GM12878 (cell line): ENCODE data around the gene TRIM45. TPM values are rescaled to one million over a fixed set of nuclear protein-coding genes. Genes with fewer than 3 reads are reported as not detected.

Experiments
- ATAC-seq: fragments of 200-7000 bp; cut with Tn5 transposase; 3 replicates; pipeline ENCODE4 v1.9.1; 2020; ENCODE audit warnings: mild to moderate bottlenecking, moderate library complexity
- BruUV-seq: library from RNA; stranded (reverse); fragments of 400-500 nt; replicated peaks from 2 replicates; lab custom pipeline; 2021; lab: Mats Ljungman, UMichigan
- CTCF ChIA-PET: fragments of 300-600 bp; sonication (Branson Sonifier 250); formaldehyde crosslinking; extraction: SDS; loops from one replicate; lab custom pipeline; 2021; ENCODE audit warnings: inconsistent platforms; lab: Yijun Ruan, JAX
- POLR2A ChIA-PET: fragments of 350-600 bp; formaldehyde crosslinking; extraction: SDS; loops from one replicate; lab custom pipeline; 2021; ENCODE audit warnings: inconsistent platforms; lab: Charles Lee
- RAD21 ChIA-PET: fragments of 300-600 bp; sonication (Branson Sonifier 250); formaldehyde crosslinking; loops from one replicate; lab custom pipeline; 2023; ENCODE audit warnings: antibody characterized with exemption; ENCODE audit not compliant: unreplicated experiment; lab: Charles Lee
- SMC1A ChIA-PET: fragments of 300-600 bp; sonication (Branson Sonifier 250); formaldehyde crosslinking; loops from one replicate; lab custom pipeline; 2023; ENCODE audit not compliant: unreplicated experiment, uncharacterized antibody; lab: Charles Lee
- DNase-seq: peaks from one replicate; pipeline ENCODE4 v3.0.0-alpha.2; 2011; ENCODE audit warnings: low read depth, low spot score
- FAIRE-seq: peaks from 3 replicates; lab custom pipeline; 2011; peaks lifted over from hg19 to GRCh38; lab: Jason Lieb, UNC
- H2AFZ ChIP-seq: 2 replicates; pipeline ENCODE4 v1.6.0; 2011; ENCODE audit warnings: low read depth, low read length, control low read depth; ENCODE audit not compliant: control insufficient read depth
- H3K27ac ChIP-seq: 2 replicates; pipeline ENCODE4 v1.5.1; 2011; ENCODE audit warnings: control low read depth; ENCODE audit not compliant: control insufficient read depth, insufficient read depth
- H3K27me3 ChIP-seq, 2 experiments: replicated peaks in 1 of 2; 2 replicates each; pipeline versions ENCODE4 v1.6.0 to v1.6.1; 2011; ENCODE audit warnings: low read length in 1 of 2; ENCODE audit not compliant: control insufficient read depth in 2 of 2, insufficient read depth in 2 of 2
- H3K36me3 ChIP-seq, 2 experiments: 2 replicates each; pipeline ENCODE4 v1.5.1; 2011; ENCODE audit warnings: low read length in 1 of 2; ENCODE audit not compliant: control insufficient read depth in 2 of 2, insufficient read depth in 2 of 2
- H3K4me1 ChIP-seq: 2 replicates; pipeline ENCODE4 v1.6.1; 2011; ENCODE audit warnings: mild to moderate bottlenecking, low read length, moderate library complexity, mixed read lengths; ENCODE audit not compliant: control insufficient read depth, insufficient read depth
- H3K4me2 ChIP-seq: 2 replicates; pipeline ENCODE4 v1.6.0; 2011; ENCODE audit warnings: control low read depth; ENCODE audit not compliant: control insufficient read depth, insufficient read depth
- H3K4me3 ChIP-seq: fragments of 200-600 bp; sonication (generic); 2 replicates; pipeline ENCODE4 v1.5.1; 2016
- H3K79me2 ChIP-seq: 2 replicates; pipeline ENCODE4 v1.6.0; 2011; ENCODE audit warnings: low read length; ENCODE audit not compliant: control insufficient read depth, insufficient read depth
- H3K9ac ChIP-seq: 2 replicates; pipeline ENCODE4 v1.8.0; 2011; ENCODE audit warnings: low read length, control low read depth, mixed read lengths; ENCODE audit not compliant: control insufficient read depth, insufficient read depth
- H3K9me3 ChIP-seq: replicated peaks from 3 replicates; pipeline ENCODE4 v1.5.1; 2011; ENCODE audit warnings: mild to moderate bottlenecking, low read length; ENCODE audit not compliant: control insufficient read depth, insufficient read depth
- H4K20me1 ChIP-seq: 2 replicates; pipeline ENCODE4 v1.6.0; 2011; ENCODE audit not compliant: control insufficient read depth, insufficient read depth
- ATF7 ChIP-seq: fragments of 450-650 bp; IDR thresholded peaks from 2 replicates; pipeline ENCODE4 v1.6.1; 2016; ENCODE audit warnings: low read depth, mild to moderate bottlenecking
- CREM ChIP-seq: IDR thresholded peaks from 2 replicates; pipeline ENCODE4 v1.6.1; 2014; ENCODE audit warnings: antibody characterized with exemption, low read depth
- CTCF ChIP-seq, 3 experiments: IDR thresholded peaks in 2 of 3; conservative IDR thresholded peaks in 1 of 3; 2 replicates each; pipeline ENCODE4 v1.5.1; 2011; ENCODE audit warnings: low read depth in 3 of 3, low read length in 3 of 3, mild to moderate bottlenecking in 3 of 3, control low read depth in 2 of 3, moderate library complexity in 2 of 3, inconsistent platforms in 1 of 3, mixed read lengths in 1 of 3; ENCODE audit not compliant: control insufficient read depth in 2 of 3, insufficient read depth in 1 of 3; ENCODE audit errors: extremely low read depth in 1 of 3
- DPF2 ChIP-seq: fragments of 450-650 bp; IDR thresholded peaks from 2 replicates; pipeline ENCODE4 v1.6.1; 2017; ENCODE audit warnings: mild to moderate bottlenecking
- EP300 ChIP-seq, 2 experiments: fragments of 150-350 bp in 1 of 2; IDR thresholded peaks; 2 replicates each; pipeline ENCODE4 v1.6.1; 2011 to 2012; ENCODE audit warnings: low read depth in 2 of 2, low read length in 2 of 2, borderline replicate concordance in 1 of 2, improper control_type of control experiment in 1 of 2, inconsistent platforms in 1 of 2; ENCODE audit not compliant: control insufficient read depth in 1 of 2
- ESRRA ChIP-seq: IDR thresholded peaks from 2 replicates; pipeline ENCODE4 v1.6.1; 2012; ENCODE audit warnings: mild to moderate bottlenecking, low read length, improper control_type of control experiment
- MTA2 ChIP-seq: fragments of 450-650 bp; IDR thresholded peaks from 2 replicates; pipeline ENCODE4 v1.6.1; 2016; ENCODE audit warnings: low read depth, mild to moderate bottlenecking, moderate library complexity
- MTA3 ChIP-seq: IDR thresholded peaks from 2 replicates; pipeline ENCODE4 v1.6.1; 2012; ENCODE audit warnings: low read length, inconsistent platforms, borderline replicate concordance
- NFYA ChIP-seq: IDR thresholded peaks from 2 replicates; pipeline ENCODE4 v1.6.1; 2011; ENCODE audit warnings: low read depth, mild to moderate bottlenecking, low read length, improper control_type of control experiment, borderline replicate concordance
- RUNX3 ChIP-seq: IDR thresholded peaks from 2 replicates; pipeline ENCODE4 v1.6.1; 2012; ENCODE audit warnings: low read length, inconsistent platforms
- ZBED1 ChIP-seq: IDR thresholded peaks from 2 replicates; pipeline ENCODE4 v1.6.1; 2016; ENCODE audit warnings: borderline replicate concordance
- WGBS: methylation state at CpG from one replicate; pipeline ENCODE4 v1.1.6; 2016; ENCODE audit warnings: low lambda C conversion rate; ENCODE audit not compliant: insufficient replicate concordance, insufficient coverage; ENCODE audit errors: missing lambda C conversion rate; 5-methylcytosine and 5-hydroxymethylcytosine counted together
- in situ Hi-C: fragments of 300-500 bp; cut with MboI; formaldehyde crosslinking; loops from 9 replicates; pipeline ENCODE4 v1.14.3; 2018; ENCODE audit warnings: mixed read lengths
- intact Hi-C: fragments of 100-400 bp; cut with micrococcal nuclease; formaldehyde crosslinking; loops from one replicate; pipeline ENCODE4 v1.14.2; 2022; ENCODE audit not compliant: unreplicated experiment
- polyA plus RNA-seq, 11 experiments: library from polyadenylated mRNA; depleted of rRNA in 4 of 11; unstranded in 6 of 11; stranded (reverse) in 5 of 11; fragments of >200 nt; fragmentation: Nextera tagmentation in 4 of 11; fragmentation: Illumina TruSeq in 1 of 11; extraction: Ambion mirVana in 4 of 11; extraction: Trizol in 1 of 11; gene quantifications; 1 replicate in 1 of 11; 2 replicates in 10 of 11; pipeline versions ENCODE4 v1.2.1 to v1.2.3, GENCODE V29; 2011 to 2016; ENCODE audit warnings: inconsistent platforms in 2 of 11, missing spikeins in 2 of 11, low read depth in 1 of 11
- total RNA-seq, 4 experiments: library from RNA; depleted of rRNA in 3 of 4; stranded (reverse); fragments of >200 nt in 3 of 4; fragmentation: Illumina TruSeq in 1 of 4; extraction: Trizol in 1 of 4; gene quantifications; 2 replicates each; pipeline versions ENCODE4 v1.2.1 to v1.2.3, GENCODE V29; 2013 to 2021

The TRIM45 gene
- total and polyA plus RNA-seq, 10 of the 15 experiments (the other 5 are each of a cell fraction or from before 2014, with no cell fraction given): 0.31 to 0.86 (median 0.46) TPM

DNA sequence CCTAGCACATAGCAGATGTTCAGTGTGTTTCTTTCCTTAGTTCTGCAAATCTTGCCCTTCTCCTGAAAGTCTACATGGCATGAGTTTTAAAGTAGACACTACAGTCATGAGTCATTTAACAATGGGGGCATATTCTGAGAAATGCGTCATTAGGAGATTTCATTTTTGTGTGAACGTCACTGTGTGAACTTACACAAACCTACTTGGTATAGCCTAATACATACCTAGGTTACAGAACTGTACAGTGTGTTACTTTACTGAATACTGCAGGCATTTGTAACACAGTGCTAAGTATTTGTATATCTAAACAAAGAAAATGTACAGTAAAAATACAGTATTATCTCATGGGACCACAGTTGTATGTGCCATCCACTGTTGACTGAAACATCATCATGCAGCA lies 51.4 kb downstream of the TRIM45 start (continued):
- TF ChIP-seq CREM: peak; percentile 69
- peak; percentile 36 to 72; a peak in 2 of 4 replicates for TF ChIP-seq EP300 (IDR thresholded peaks at IDR 0.05; ENCODE audit: borderline replicate concordance in 1 of 2, control insufficient read depth in 1 of 2, low read depth in 2 of 2, low read length in 2 of 2)
- TF ChIP-seq ZBED1: 0 out of 2 replicates have a peak, but pooled peaks have one; percentile 33
- no peak for TF ChIP-seq NFYA
- peak; percentile 58 for TF ChIP-seq ATF7
- TF ChIP-seq MTA2: 0 out of 2 replicates have a peak, but pooled peaks have one; percentile 25
- TF ChIP-seq MTA3: no peak
- 0 out of 2 replicates have a peak, but pooled peaks have one; percentile 28 for TF ChIP-seq DPF2

- ATAC-seq (peak; percentile 50), FAIRE-seq (no peak), DNase-seq (no peak)
- ChIA-PET CTCF (interaction anchor here (0.7 to 9.1 kb wide), 12 partner anchors 9 to 495 kb away, joined by 4 to 167 read pairs (median 8); partner anchors contain the start of gene TTF2), SMC1A (interaction anchor here (1.1 to 6.9 kb wide), 7 partner anchors 9 to 134 kb away, joined by 3 to 49 read pairs (median 8); partner anchors contain the start of gene TTF2), RAD21 (interaction anchor here (0.9 to 6.3 kb wide), 5 partner anchors 9 to 332 kb away, joined by 3 to 53 read pairs (median 6); partner anchors contain the start of genes CD101 and TTF2), POLR2A (interaction anchor here (1.9 kb wide), 1 partner anchor 59 kb away, joined by 7 read pairs; no protein-coding TSS in a partner anchor)
- peak; percentile 93 for TF ChIP-seq ESRRA
- TF ChIP-seq RUNX3: no peak
- TF ChIP-seq CTCF (IDR thresholded peaks at IDR 0.05 in 2 of 3, conservative IDR thresholded peaks at IDR 0.05 in 1 of 3; ENCODE audit: control insufficient read depth in 2 of 3, extremely low read depth in 1 of 3, insufficient read depth in 1 of 3, low read depth in 3 of 3, low read length in 3 of 3): peak; percentile 8 to 32 (median 31); a peak in 4 of 6 replicates
- Histone ChIP-seq H3K27ac (peak overlapping the region; percentile 58), H2AFZ (no peak overlapping the region), H4K20me1 (peaks cover 2% of the 10 kb centered on the region; the same call in 1 of the 2 replicates), H3K27me3 (no peaks in the 10 kb centered on the region), H3K9ac (no peak overlapping the region), H3K9me3 (no peaks in the 10 kb centered on the region), H3K36me3 (peaks cover 0 to 13% of the 10 kb centered on the region in 2 experiments), H3K4me3 (peak overlapping the region; percentile 5; the same call in 1 of the 2 replicates), H3K4me2 (peak overlapping the region; percentile 49; the same call in 1 of the 2 replicates), H3K4me1 (peaks cover 12% of the 10 kb centered on the region), H3K79me2 (peaks cover 62% of the 10 kb centered on the region)
- BruUV-seq: TSS peak; percentile 99
- 85% methylated on average over 4 of the region's 4 CpGs for WGBS
- intact Hi-C loops: loop anchor here (2.0 to 10.0 kb wide), 3 partner anchors 59 to 295 kb away; partner anchors contain the start of gene MAN1A2
- in situ Hi-C loops: no loop called here
These were observed 52.2 kb downstream of the TRIM45 start for GRCh38 chr1:117069220-117069844.
